HG03457 (cell line): ENCODE results near the gene PRAMEF12.
"Not testable (repeated sequence)": the region's sequence is repeated elsewhere in the genome, so short reads cannot be mapped to it uniquely, and the experiment has no call there.

Source experiments
- ATAC-seq: cut with Tn5 transposase; IDR thresholded peaks from one replicate; pipeline ENCODE4 v1.9.1; 2021; ENCODE audit warnings: moderate number of reproducible peaks; ENCODE audit not compliant: unreplicated experiment

PRAMEF12 gene

DNA sequence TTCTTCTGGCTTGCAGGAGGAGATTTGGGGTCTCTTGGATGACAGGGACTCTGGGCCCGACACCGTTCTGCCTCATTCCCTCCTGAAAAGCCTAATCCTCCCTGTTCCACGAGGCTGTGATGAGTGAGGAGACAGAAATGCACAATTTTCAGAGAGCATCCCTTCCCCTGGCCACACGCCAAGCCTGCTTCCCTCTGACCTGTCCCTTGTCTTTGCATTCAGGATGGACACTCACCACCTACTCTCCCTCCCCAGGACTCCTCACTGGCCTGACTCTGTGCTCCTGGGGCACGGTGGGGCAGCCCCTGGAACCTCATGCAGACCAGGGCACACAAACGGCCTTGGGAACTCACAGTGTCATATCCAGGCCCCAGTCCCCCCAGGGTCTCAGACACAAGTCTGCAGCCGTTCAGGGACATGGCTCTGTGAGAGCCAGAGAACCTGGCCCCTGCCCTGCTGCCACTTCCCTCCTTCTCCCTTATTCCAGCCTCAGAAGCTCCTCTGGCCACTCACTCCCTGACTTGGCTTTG is 3.5 kb upstream of the PRAMEF12 start:
- no peak for ATAC-seq

DNA sequence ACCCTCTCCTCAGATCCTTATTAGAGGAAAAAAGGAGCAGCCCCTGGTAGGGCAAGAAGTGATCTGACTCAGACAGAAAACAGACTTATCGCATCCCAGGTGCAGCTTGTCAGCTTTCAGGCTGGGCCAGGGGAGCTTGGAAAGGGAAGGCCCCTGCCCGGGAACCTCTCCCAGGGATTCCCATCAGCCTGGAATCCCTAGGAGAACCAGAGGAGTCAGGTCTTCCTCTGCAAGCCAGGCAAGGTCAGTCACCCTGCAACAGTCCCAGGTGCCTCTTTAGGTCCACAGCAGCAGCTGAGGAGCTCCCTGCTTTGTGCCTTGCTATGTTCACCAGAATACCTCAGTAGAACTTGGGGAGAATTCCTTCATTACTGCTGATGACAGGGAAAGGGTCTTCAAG is 2.9 kb upstream of the PRAMEF12 start:
- ATAC-seq = no peak

DNA sequence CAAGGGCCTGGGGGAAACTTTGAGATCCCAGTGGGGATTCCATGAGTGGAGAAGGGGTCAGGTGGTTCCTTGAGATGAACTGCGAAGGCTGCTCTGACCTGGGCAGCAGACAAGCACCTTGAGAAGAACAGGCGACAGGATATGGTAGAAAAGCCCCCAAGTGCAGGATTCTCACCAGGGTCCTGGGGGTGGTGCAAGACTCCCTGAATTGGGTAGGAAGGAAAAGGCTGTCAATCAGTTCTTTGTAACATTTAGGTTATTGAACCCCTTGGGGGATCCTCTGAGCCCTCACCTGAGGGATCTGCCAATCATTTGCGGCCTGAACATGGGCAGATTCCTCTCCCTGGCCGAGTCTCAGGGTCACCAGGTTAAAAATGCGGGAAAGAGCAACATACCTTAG is 2.4 kb upstream of the PRAMEF12 start:
- ATAC-seq = no peak

DNA sequence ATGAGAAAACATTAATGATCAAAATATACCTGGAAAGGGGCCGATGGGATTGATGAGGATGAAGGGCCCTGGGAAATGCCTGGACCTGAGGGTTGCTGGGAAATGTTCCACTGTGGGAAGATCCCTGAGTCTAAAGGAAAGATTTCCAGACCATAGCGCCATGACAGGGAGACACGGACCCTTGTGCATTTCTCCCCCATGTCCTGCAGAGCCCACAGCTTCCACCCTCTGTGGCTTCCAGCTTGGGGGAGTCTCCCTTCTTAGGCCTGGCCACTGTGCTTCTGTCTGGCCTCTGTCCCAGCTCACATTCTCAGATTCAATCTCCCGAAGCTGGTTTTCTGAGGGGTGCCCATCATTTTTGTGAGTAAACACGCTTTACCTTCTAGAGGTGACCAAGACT is 1.0 kb upstream of the PRAMEF12 start:
- ATAC-seq = no peak

DNA sequence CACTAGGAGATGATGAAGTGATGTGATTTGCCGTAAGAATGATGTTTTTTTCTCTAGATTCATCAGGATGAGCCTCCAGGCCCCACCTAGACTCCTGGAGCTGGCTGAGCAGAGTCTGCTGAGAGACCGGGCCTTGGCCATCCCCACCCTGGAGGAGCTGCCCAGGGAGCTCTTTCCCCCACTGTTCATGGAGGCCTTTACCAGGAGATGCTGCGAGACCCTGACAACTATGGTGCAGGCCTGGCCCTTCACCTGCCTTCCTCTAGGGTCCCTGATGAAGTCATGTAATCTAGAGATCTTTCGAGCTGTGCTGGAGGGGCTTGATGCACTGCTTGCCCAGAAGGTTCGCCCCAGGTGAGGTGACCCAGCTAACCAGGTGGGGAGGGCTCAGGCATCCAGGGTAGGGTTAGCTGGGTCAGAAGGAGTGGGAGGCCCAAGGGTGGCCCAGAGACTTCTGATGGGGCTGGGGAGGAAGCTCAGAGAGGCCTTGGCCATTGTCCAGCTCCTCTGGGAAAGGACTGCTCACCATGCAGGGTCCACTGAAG is 1.3 kb downstream of the PRAMEF12 start:
- ATAC-seq = no peak

DNA sequence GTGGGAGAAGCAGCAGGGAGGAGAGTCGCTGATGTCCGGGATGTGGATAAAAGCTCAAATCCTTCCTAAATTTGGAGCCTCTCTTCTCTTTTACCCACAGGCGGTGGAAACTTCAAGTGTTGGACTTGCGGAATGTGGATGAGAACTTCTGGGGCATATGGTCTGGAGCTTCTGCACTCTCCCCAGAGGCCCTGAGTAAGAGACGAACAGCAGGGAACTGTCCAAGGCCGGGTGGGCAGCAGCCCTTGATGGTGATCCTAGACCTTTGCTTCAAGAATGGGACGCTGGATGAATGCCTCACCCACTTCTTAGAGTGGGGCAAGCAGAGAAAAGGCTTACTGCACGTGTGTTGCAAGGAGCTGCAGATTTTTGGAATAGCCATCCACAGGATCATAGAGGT is 1.9 kb downstream of the PRAMEF12 start:
- no peak for ATAC-seq

DNA sequence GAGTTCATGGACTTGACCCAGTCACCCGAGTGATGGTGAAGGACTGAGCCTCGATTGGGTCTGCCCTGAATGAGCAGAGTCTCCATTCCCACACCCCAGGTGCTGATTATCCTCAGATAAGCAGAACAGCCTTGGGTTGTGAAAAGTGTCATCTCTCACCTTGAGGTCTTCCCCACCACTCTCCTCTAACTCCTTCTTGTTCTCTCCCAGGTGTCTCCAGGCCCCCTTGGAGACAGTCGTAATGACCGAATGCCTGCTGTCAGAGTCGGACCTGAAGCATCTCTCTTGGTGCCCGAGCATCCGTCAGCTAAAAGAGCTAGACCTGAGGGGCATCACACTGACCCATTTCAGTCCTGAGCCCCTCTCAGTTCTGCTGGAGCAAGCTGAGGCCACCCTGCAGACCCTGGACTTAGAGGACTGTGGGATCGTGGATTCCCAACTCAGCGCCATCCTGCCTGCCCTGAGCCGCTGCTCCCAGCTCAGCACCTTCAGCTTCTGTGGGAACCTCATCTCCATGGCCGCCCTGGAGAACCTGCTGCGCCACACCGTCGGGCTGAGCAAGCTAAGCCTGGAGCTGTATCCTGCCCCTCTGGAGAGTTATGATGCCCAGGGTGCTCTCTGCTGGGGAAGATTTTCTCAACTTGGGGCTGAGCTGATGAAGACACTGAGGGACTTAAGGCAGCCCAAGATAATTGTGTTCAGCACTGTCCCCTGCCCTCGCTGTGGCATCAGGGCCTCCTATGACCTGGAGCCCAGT is 3.4 kb downstream of the PRAMEF12 start:
- ATAC-seq = no peak

DNA sequence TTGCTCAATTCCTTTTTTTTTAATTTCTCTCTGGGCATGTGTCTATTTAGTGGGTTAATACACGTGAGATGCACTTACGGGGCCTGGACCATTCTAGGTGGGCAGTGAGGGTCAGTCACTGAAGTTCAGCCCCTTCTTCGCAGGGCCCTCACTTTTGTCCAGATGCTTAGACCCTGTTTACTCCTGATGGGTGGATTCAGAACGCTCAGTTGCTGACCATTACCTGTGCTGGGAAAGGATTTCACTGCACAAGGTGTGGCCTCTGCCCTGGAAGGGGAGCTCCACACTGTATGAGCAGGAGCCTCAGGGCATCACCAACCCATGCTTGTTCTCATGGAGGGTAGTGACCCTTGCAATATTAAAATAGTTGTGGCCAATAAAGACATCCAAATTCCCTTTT is 4.5 kb downstream of the PRAMEF12 start:
- ATAC-seq = no peak

DNA sequence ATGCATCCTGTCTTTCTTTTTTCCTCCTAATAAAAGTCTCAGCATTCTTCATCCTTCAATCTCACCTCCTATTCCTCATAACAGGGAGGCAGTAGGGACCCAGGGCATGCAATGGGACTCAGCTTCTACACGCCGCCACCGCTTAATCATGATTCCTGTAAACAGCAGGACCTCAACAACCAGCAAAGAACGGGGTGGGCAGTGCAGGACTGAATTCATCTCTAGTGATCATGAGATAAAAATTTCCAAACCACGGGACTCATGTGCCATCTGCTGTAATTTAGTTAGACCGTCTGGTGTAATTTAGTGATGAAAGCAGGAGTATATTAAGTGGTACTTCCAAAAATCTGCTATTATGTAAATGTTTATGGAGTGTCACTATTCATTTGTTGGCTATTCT is 5.4 kb downstream of the PRAMEF12 start:
- ATAC-seq = no peak

DNA sequence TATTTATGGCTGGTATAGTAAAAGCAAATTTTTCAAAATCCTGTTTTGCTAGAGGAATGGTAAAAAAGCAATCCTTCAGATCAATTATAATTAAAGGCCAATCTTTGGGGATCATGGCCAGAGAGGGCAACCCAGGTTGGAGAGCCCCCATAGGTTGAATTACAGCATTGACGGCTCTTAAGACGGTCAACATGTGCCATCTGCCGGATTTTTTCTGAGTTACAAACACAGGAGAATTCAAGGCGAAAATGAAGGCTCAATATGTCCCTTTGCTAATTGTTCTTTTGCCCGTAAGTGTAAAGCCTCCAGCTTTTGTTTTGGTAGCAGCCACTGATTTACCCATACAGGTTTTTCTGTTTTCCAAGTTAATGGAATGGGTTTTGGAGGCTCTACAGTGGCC is 8.0 kb downstream of the PRAMEF12 start:
- not testable (repeated sequence) for ATAC-seq

DNA sequence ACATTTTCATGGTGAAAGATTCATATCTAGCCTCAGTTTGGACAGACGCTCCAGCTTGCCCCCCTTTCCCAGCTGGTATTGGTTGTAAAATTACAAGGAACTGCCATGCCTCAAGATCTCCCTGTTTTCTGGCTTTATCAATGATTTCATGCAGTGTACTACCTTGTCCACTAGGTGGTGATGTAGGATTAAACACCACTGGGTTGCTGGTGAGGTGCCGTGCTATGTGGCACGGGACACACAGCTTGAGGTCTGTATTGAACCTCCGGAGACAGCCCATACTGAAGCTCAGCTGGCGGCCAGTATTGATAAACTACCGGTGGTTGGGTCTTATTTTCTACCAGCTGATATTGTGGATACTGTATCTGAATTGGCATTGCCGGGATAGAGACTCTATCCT is 10.2 kb downstream of the PRAMEF12 start:
- not testable (repeated sequence) for ATAC-seq

DNA sequence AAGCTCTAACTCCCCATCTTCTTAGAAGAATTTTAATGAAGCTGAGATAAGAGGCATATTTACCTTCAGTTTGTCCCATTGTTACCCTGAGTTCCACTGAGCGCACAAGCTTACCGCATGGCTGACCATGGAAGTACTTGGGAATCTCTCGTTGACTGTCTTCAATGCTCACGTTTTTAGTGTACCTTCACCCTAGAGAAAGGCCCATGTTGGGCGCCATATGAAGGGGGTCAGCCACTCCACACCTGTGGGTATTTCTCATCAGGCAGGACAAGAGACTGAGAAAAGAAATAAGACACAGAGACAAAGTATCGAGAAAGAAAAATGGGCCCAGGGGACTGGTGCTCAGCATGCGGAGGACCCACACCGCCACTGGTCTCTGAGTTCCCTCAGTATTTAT is 11.2 kb downstream of the PRAMEF12 start:
- not testable (repeated sequence) for ATAC-seq

DNA sequence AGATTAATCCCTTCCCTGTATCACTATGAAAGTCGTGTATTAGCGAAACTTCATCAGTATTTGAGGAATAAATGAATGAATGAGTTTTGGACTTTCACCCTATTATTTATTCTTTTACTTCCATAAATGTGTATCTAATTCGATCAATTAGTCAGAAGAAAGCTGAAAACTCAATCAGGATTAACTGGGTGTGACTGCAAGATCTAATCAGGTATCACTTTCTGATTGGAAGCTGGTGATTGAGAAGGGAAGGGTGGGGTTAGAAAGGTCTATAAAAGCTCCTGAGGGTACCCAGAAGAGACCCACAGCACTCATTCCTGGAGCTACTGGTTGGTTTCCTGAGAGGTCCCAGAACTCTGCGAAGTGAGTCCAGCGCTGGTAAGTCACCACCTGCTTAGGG is 17.6 kb downstream of the PRAMEF12 start, which contains the start of gene PRAMEF1:
Gene PRAMEF1, plus strand, starts transcription at position 301 of the 400 bp plus-strand sequence. CDS start 1,831 bp downstream, outside the sequence.
- not testable (repeated sequence) for ATAC-seq

DNA sequence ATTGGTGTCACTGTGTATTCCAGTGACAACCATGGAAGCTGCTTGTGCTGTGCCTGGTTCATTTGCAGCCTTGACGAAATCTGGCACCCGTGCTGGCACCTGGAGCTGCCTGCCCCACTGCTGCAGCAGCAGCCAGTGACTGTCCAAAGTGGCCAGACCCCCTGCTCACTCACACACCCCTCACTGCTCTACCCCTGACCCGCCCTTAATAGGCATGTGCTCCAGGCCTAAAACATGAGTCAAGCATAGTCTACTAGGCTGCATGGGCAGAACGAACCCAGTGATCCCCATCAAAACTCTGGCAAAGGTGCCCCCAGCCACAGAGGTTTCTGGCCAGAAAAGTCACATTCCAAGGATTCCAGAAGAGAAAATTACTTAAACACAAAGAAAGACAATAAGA is 25.4 kb downstream of the PRAMEF12 start:
- ATAC-seq = no peak

DNA sequence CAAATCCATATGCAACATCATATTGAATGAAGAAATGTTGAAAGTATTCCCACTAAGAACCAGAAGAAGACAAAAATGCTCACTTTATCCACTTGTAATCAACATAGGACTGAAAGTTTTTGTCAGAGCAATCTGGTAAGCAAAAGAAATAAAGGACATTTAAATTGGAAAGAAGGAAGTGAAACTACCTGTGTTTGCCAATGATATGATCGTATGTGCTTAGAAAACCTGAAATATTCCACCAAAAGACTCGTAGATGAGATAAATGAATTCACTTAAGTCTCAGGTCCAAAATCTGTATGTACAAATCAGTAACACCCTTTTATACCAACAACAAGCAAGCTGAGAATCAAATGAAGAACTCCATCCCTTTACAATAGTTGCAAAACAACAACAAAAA is 26.2 kb downstream of the PRAMEF12 start:
- ATAC-seq = no peak

DNA sequence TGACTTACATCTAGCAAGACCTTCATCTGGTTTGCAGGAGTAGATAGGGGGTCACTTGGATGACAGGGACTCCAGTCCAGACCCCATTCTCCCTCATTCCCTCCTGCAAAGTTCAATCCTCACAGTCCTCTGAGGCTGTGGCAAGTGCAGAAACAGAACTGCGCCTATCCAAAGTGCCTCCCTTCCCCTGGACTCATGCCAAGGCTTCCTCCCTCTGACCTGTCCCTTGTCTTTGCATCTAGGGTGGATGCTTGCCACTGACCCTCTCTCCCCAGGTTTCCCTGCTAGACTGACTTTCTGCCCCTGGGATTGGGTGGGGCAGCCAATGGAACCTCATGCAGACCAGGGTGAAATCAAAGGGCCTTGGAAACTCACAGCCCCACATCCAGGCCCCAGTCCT is 36.4 kb downstream of the PRAMEF12 start:
- ATAC-seq = no peak

DNA sequence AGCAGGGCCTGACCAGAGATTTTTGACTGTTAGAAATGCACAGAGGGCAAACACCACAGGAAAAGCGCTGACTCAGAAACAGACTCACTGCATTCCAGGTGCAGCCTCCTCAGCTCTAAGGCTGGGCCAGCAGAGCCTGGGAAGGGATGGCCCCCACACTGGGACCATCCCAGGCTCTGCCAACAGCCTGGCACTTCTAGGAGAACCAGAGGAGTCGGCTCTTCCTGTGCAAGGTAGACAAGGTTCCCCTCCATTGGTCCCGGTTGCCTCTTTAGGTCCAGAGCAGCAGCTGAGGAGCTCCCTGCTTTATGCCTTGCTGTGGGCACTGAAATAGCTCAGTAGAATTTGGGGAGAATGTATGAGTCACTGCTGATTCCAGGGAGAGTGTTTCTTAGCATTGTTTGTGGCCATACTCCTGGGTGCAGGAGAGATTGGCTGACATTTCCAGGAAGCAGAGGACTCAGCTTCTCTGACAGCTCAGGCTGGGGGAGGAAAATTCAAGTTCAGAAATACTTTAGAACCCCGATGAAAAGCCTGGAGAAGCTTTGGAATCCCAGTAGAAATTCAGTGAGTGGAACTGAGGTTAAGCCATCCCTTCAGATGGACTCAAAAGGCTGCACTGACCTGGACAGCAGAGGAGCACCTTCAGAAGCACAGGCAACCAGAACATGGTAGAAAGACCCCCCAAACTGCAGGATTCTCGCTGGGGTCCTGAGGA is 37.3 kb downstream of the PRAMEF12 start:
- no peak for ATAC-seq

DNA sequence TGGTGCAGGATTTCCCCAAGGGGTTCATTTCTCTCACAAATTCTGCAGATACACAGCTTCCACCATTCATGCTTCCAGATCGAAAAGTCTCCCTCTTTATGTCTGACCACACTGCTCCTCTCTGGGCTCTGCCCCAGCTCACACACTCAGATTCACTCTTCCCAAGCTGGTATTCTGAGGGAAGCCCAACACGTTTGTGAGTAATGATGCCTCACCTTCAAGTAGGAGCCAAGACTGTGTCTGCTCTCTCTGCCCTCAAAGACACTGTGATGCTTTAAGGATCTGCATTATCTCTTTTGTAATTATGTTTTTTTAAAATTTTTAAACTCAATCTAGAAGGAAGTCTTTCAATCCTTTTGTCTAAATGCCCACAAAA is 37.9 kb downstream of the PRAMEF12 start:
- no peak for ATAC-seq

DNA sequence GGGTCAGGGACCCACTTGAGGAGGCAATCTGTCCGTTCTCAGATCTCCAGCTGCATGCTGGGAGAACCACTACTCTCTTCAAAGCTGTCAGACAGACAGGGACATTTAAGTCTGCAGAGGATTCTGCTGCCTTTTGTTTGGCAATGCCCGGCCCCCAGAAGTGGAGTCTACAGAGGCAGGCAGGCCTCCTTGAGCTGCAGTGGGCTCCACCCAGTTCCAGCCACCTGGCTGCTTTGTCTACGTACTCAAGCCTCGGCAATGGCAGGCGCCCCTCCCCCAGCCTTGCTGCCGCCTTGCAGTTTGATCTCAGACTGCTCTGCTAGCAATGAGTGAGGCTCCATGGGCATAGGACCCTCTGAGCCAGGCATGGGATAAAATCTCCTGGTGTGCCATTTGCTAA is 45.5 kb downstream of the PRAMEF12 start:
- ATAC-seq = not testable (repeated sequence)
